Thyroid gland (tissue), 4 donors: ENCODE measurements around the gene CTIF.

ENCODE experiments used
- CTCF ChIP-seq, 6 experiments: fragments of 200-600 bp in 3 of 6; fragments of 450-650 bp in 3 of 6; sonication (generic) in 3 of 6; IDR thresholded peaks; one replicate each; pipeline ENCODE4 v1.5.1; 2016 to 2019; ENCODE audit warnings: antibody characterized with exemption in 6 of 6, mild to moderate bottlenecking in 2 of 6, inconsistent platforms in 1 of 6, moderate library complexity in 1 of 6
- POLR2A ChIP-seq, 2 donors: fragments of 450-650 bp; IDR thresholded peaks; one replicate each; pipeline ENCODE4 v1.6.1; 2017; ENCODE audit warnings: antibody characterized with exemption in 2 of 2, mild to moderate bottlenecking in 2 of 2, moderate library complexity in 1 of 2

- TF ChIP-seq CTCF (IDR thresholded peaks at IDR 0.05) (no peak), POLR2A (IDR thresholded peaks at IDR 0.05) (no peak)
Measured at GRCh38 chr18:48514786-48515185, 24.0 kb upstream of the CTIF start.
